Kidney epithelial cell (primary cell): Measurements from ENCODE around the gene PARVG. TPM values are rescaled to one million over a fixed set of nuclear protein-coding genes. Genes with fewer than 3 reads are reported as not detected.

Source experiments
- DNase-seq: peaks from one replicate; pipeline ENCODE4 v3.0.0-alpha.2; 2010; ENCODE audit warnings: low read depth
- H3K27me3 ChIP-seq: 2 replicates; pipeline ENCODE4 v1.6.0; 2011; ENCODE audit warnings: low read length; ENCODE audit not compliant: control insufficient read depth, insufficient read depth
- H3K36me3 ChIP-seq: 2 replicates; pipeline ENCODE4 v1.5.1; 2011; ENCODE audit warnings: low read length; ENCODE audit not compliant: control insufficient read depth, insufficient read depth
- H3K4me3 ChIP-seq: 2 replicates; pipeline ENCODE4 v1.5.1; 2011; ENCODE audit warnings: low read depth, mild to moderate bottlenecking, control low read depth, low read length
- total RNA-seq: library from RNA; depleted of rRNA; stranded (reverse); fragments of >200 nt; gene quantifications from 2 replicates; pipeline ENCODE4 v1.2.3, GENCODE V29; 2015
- TF ChIP-seq, protein P1 (sequence below): IDR thresholded peaks from 2 replicates; pipeline ENCODE4 v1.5.1; 2011; ENCODE audit warnings: mild to moderate bottlenecking, moderate library complexity, low read length, control low read depth, inconsistent platforms; ENCODE audit not compliant: insufficient read depth, poor library complexity, severe bottlenecking

The PARVG gene
- not detected in 2 replicates for total RNA-seq

- Histone ChIP-seq H3K27me3 (peaks cover 10% of the 10 kb centered on the region), H3K36me3 (no peaks in the 10 kb centered on the region), H3K4me3 (no peak within 1 kb of the TSS)
- TF ChIP-seq, protein P1, sequence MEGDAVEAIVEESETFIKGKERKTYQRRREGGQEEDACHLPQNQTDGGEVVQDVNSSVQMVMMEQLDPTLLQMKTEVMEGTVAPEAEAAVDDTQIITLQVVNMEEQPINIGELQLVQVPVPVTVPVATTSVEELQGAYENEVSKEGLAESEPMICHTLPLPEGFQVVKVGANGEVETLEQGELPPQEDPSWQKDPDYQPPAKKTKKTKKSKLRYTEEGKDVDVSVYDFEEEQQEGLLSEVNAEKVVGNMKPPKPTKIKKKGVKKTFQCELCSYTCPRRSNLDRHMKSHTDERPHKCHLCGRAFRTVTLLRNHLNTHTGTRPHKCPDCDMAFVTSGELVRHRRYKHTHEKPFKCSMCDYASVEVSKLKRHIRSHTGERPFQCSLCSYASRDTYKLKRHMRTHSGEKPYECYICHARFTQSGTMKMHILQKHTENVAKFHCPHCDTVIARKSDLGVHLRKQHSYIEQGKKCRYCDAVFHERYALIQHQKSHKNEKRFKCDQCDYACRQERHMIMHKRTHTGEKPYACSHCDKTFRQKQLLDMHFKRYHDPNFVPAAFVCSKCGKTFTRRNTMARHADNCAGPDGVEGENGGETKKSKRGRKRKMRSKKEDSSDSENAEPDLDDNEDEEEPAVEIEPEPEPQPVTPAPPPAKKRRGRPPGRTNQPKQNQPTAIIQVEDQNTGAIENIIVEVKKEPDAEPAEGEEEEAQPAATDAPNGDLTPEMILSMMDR: no peak
- no peak for DNase-seq
Observed at GRCh38 chr22:44180706-44181032, at the start of gene PARVG. PARVG (plus strand) TSS chr22:44180925; CDS start chr22:44183330, 2,405 bp downstream.

- TF ChIP-seq, protein P1: no peak
Observed at GRCh38 chr22:44131412-44131811, 49.3 kb upstream of the PARVG start.

GRCh38 chr22:44131989-44132685, 48.6 kb upstream of the PARVG start:
- Histone ChIP-seq H3K4me3 (no peak overlapping the region), H3K36me3 (no peaks in the 10 kb centered on the region), H3K27me3 (no peaks in the 10 kb centered on the region)
- TF ChIP-seq, protein P1: no peak
- no peak for DNase-seq

More at GRCh38 chr22:44131412-44131811, 49.3 kb upstream of the PARVG start:
- H3K4me3 ChIP-seq: no peak overlapping the region
- no peaks in the 10 kb centered on the region for H3K27me3 ChIP-seq
- DNase-seq: no peak
- H3K36me3 ChIP-seq: no peaks in the 10 kb centered on the region

DNA sequence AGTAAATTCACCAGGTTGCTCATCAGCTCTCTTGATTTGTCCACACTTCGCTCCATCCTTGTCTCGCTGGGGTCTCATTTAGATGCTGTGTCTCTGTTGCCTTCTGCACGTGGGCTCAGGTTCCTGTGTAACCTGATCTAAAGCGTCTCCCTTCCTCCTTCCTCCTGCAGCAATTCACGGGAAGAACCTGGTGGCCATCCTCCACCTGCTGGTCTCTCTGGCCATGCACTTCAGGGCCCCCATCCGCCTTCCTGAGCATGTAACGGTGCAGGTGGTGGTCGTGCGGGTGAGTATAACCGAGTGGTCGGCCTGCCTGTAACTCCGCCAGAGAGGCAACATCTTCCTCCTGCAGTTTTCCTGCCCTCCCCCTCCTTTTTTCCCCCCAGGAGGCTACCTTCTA, 48.0 kb upstream of the PARVG start:
- TF ChIP-seq, protein P1: no peak
- DNase-seq: no peak
- H3K4me3 ChIP-seq: no peak overlapping the region
- no peaks in the 10 kb centered on the region for H3K27me3 ChIP-seq
- H3K36me3 ChIP-seq: no peaks in the 10 kb centered on the region

- no peaks in the 10 kb centered on the region for H3K27me3 ChIP-seq
- no peak for DNase-seq
Observed at GRCh38 chr22:44133161-44133560, 47.6 kb upstream of the PARVG start.

More at GRCh38 chr22:44133161-44133560, 47.6 kb upstream of the PARVG start:
- Histone ChIP-seq H3K36me3 (no peaks in the 10 kb centered on the region), H3K4me3 (no peak overlapping the region)
- TF ChIP-seq, protein P1: no peak
